ENCODE measurements around the gene CACFD1. TPM values are rescaled to one million over a fixed set of nuclear protein-coding genes. Genes with fewer than 3 reads are reported as not detected.
"Not testable (repeated sequence)": the region's sequence is repeated elsewhere in the genome, so short reads cannot be mapped to it uniquely, and the experiment has no call there.

Gene CACFD1
- total RNA-seq, 1 experiment from 2014 or later: 1.5 TPM

DNA sequence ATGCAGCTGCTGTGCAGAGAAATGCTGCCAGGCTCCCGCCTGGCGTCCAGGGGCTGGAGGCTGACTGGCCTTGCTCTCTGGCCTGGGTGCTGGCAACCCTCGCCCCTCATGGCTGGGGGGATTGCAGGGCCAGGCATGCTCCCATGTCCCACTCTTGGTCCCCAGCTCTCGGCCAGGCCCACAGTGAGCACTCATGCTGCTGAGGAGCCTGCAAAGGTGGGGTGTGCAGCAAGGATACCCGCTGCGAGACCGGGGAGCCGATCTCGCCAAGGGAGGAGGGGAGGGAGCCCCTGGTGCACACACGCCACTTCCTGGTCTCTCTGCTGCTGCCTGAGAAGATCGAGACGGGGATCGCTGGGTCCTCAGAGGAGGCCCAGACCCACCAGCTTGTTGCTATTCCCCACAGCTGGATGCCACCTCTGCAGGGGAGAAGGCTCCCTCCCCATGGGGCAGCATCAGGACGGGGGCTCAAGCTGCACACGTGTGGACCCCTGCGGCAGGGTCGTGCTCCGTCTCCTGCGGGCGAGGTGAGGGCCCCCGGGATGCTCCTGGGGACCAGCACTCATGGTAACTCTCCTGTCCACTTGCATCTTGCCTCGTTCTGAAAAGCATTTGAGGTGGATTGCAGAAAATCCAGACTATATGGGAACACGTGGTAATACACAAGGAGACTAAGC, 14.3 kb upstream of the CACFD1 start:
- CTCF ChIA-PET: interaction anchor here (1.4 to 1.6 kb wide), 2 partner anchors 8 to 25 kb away, joined by 3 to 4 read pairs; no protein-coding TSS in a partner anchor
- Mint-ChIP-seq H3K4me1 (ENCODE audit: insufficient read depth, unreplicated experiment) (no peaks in the 10 kb centered on the region), H3K27ac (ENCODE audit: low read depth, unreplicated experiment) (no peak overlapping the region), H3K27me3 (ENCODE audit: insufficient read depth, unreplicated experiment) (peaks cover 15% of the 10 kb centered on the region), H3K4me3 (ENCODE audit: unreplicated experiment) (no peak overlapping the region), H3K9me3 (ENCODE audit: unreplicated experiment) (no peaks in the 10 kb centered on the region), H3K36me3 (ENCODE audit: insufficient read depth, unreplicated experiment) (no peaks in the 10 kb centered on the region)
- BruUV-seq (replicated peaks): no TSS peak
- TF ChIP-seq, protein P1, sequence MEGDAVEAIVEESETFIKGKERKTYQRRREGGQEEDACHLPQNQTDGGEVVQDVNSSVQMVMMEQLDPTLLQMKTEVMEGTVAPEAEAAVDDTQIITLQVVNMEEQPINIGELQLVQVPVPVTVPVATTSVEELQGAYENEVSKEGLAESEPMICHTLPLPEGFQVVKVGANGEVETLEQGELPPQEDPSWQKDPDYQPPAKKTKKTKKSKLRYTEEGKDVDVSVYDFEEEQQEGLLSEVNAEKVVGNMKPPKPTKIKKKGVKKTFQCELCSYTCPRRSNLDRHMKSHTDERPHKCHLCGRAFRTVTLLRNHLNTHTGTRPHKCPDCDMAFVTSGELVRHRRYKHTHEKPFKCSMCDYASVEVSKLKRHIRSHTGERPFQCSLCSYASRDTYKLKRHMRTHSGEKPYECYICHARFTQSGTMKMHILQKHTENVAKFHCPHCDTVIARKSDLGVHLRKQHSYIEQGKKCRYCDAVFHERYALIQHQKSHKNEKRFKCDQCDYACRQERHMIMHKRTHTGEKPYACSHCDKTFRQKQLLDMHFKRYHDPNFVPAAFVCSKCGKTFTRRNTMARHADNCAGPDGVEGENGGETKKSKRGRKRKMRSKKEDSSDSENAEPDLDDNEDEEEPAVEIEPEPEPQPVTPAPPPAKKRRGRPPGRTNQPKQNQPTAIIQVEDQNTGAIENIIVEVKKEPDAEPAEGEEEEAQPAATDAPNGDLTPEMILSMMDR (IDR thresholded peaks at IDR 0.05; ENCODE audit: unreplicated experiment): no peak
- intact Hi-C loops (cut with micrococcal nuclease): no loop called here
- POLR2A ChIA-PET: interaction anchor here (1.5 to 1.8 kb wide), 2 partner anchors 14 to 69 kb away, joined by 5 read pairs; partner anchors contain the start of gene CACFD1
- no peak for DNase-seq (ENCODE audit: unreplicated experiment)

DNA sequence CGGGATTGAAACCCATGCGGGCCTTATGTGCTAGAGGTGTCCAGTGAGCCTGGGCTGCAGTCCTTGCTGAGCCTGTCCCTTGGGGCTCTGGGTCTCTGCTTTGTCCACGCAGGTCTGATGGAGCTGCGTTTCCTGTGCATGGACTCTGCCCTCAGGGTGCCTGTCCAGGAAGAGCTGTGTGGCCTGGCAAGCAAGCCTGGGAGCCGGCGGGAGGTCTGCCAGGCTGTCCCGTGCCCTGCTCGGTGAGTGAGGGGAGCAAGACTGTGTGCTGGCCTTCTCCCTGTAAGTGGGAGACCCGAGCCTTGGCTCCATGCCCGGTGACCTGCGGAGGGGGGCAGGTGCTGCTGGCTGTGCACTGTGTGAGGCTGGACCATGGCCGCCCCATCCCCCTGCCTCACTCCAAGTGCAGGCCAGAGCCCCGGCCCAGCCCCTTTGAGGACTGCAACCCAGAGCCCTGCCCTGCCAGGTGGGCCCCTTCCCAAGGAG, 11.2 kb upstream of the CACFD1 start:
- BruUV-seq (replicated peaks): no TSS peak
- no peak overlapping the region for H3K4me3 Mint-ChIP-seq (ENCODE audit: unreplicated experiment)
- no peak for DNase-seq (ENCODE audit: unreplicated experiment)
- peaks cover 15% of the 10 kb centered on the region for H3K27me3 Mint-ChIP-seq (ENCODE audit: insufficient read depth, unreplicated experiment)
- ChIA-PET CTCF (interaction anchor here (0.6 kb wide), 1 partner anchor 46 kb away, joined by 3 read pairs; no protein-coding TSS in a partner anchor), POLR2A (no interaction called here)
- H3K4me1 Mint-ChIP-seq (ENCODE audit: insufficient read depth, unreplicated experiment): no peaks in the 10 kb centered on the region
- no peak overlapping the region for H3K27ac Mint-ChIP-seq (ENCODE audit: low read depth, unreplicated experiment)
- TF ChIP-seq, protein P1 (IDR thresholded peaks at IDR 0.05; ENCODE audit: unreplicated experiment): no peak
- no peaks in the 10 kb centered on the region for H3K36me3 Mint-ChIP-seq (ENCODE audit: insufficient read depth, unreplicated experiment)
- intact Hi-C loops (cut with micrococcal nuclease): no loop called here
- no peaks in the 10 kb centered on the region for H3K9me3 Mint-ChIP-seq (ENCODE audit: unreplicated experiment)

DNA sequence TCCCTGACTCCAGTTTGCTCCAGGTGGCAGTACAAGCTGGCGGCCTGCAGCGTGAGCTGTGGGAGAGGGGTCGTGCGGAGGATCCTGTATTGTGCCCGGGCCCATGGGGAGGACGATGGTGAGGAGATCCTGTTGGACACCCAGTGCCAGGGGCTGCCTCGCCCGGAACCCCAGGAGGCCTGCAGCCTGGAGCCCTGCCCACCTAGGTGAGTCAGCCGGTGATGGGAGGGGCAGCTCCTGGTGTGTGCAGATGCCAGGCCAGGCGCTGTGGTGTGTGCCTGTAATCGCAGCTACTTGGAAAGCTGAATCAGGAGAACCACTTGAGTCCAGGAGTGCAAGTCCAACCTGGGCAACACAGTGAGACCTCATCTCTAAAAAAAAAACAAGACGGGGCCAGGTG, 10.0 kb upstream of the CACFD1 start:
- Mint-ChIP-seq H3K4me3 (ENCODE audit: unreplicated experiment) (no peak overlapping the region), H3K36me3 (ENCODE audit: insufficient read depth, unreplicated experiment) (no peaks in the 10 kb centered on the region), H3K9me3 (ENCODE audit: unreplicated experiment) (no peaks in the 10 kb centered on the region), H3K27ac (ENCODE audit: low read depth, unreplicated experiment) (no peak overlapping the region), H3K27me3 (ENCODE audit: insufficient read depth, unreplicated experiment) (peaks cover 15% of the 10 kb centered on the region), H3K4me1 (ENCODE audit: insufficient read depth, unreplicated experiment) (no peaks in the 10 kb centered on the region)
- ChIA-PET CTCF (interaction anchor here (1.0 to 1.8 kb wide), 2 partner anchors 13 to 20 kb away, joined by 3 to 4 read pairs; no protein-coding TSS in a partner anchor), POLR2A (interaction anchor here (1.0 to 1.3 kb wide), 2 partner anchors 10 to 14 kb away, joined by 3 to 7 read pairs; partner anchors contain the start of gene CACFD1)
- TF ChIP-seq, protein P1 (IDR thresholded peaks at IDR 0.05; ENCODE audit: unreplicated experiment): no peak
- BruUV-seq (replicated peaks): no TSS peak
- peak; percentile 79 for DNase-seq (ENCODE audit: unreplicated experiment)
- intact Hi-C loops (cut with micrococcal nuclease): no loop called here

DNA sequence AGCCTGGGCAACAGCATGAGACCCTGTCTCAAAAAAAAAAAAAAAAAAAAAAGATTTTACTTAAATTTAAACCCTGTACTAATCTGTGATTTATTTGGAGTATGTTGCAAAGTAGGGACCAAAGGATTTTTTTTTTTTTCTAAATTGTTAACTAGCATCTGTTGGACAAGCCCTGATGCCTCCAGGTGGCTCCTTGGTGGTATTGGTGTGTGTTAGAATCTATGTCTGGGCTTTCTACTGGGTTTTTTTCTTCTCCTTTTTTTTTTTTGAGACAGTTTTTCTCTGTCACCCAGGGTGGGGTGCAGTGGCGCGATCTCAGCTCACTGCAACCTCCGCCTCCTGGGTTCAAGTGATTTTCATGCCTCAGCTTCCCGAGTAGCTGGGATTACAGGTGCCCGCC, 7.9 kb upstream of the CACFD1 start:
- intact Hi-C loops (cut with micrococcal nuclease); DNase-seq (ENCODE audit: unreplicated experiment); H3K4me1 Mint-ChIP-seq (ENCODE audit: insufficient read depth, unreplicated experiment); POLR2A ChIA-PET; H3K36me3 Mint-ChIP-seq (ENCODE audit: insufficient read depth, unreplicated experiment); H3K4me3 Mint-ChIP-seq (ENCODE audit: unreplicated experiment); H3K27me3 Mint-ChIP-seq (ENCODE audit: insufficient read depth, unreplicated experiment); BruUV-seq (replicated peaks); H3K27ac Mint-ChIP-seq (ENCODE audit: low read depth, unreplicated experiment); H3K9me3 Mint-ChIP-seq (ENCODE audit: unreplicated experiment): not testable (repeated sequence)
- CTCF ChIA-PET: interaction anchor here (0.6 kb wide), 1 partner anchor 528 kb away, joined by 3 read pairs; no protein-coding TSS in a partner anchor

Data from MCF 10A (cell line).